NCI-H446 treated with DMSO at 0.1 percent for 48 hours (cell line): ENCODE results near the gene SMOC1.

Source experiments
- DNase-seq: peaks from one replicate; lab custom pipeline; 2025; lab: John Stamatoyannopoulos, UW

Gene SMOC1

DNA sequence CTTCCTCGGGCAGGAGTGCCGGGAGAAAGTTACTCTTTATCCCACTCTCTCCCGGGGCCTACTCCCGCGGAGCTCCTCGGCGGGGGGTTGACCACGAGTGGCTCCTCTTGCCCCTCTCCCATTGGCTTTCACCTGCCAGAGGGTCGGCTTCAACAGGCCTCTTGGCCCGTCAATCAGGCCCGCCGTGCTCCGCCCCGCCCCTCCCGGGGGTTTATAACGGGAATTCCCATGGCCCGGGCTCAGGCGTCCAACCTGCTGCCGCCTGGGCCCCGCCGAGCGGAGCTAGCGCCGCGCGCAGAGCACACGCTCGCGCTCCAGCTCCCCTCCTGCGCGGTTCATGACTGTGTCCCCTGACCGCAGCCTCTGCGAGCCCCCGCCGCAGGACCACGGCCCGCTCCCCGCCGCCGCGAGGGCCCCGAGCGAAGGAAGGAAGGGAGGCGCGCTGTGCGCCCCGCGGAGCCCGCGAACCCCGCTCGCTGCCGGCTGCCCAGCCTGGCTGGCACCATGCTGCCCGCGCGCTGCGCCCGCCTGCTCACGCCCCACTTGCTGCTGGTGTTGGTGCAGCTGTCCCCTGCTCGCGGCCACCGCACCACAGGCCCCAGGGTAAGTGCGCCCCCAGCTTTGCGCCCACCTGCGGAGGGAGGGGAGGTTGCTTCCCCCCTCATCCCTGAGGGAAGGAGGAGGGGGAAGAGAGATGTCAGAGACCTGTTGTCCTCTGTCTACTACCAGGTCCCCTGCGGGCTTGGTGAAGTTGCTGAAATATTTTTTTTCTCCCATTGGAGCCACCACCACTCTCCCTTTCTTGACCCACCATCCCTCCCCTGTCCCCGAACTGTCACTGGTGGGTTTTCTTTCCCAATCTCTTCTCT, at the start of gene SMOC1:
SMOC1 (plus strand) TSS at position 242 of the 869 bp plus-strand sequence; CDS start at position 505, 263 bp downstream.
- DNase-seq, result peak; percentile 78

DNA sequence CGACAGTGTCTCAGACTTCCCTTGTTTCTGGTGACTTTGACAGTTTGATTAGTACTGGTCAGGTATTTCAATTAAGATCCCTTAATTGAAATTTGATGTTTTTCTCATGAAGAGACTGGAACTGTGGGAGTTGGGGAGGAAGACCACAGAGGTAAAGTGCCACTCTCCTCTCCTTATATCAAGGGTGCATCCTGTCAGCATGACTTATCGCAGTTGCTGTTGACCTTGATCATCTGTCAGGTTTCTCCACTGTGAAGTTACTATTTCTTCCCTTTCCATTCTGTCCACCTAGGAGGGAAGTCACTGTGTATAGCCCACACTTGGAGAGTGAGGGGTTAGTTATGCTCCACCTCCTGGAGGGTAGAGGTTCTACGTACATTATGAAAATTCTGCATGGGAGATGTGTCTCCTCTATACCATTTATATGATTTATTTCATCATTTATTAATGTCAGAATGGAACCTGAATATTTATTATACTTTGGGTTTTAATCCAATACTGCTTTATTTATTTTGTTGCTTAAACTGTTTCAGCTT, 40.3 kb upstream of the SMOC1 start:
- DNase-seq, result no peak

DNA sequence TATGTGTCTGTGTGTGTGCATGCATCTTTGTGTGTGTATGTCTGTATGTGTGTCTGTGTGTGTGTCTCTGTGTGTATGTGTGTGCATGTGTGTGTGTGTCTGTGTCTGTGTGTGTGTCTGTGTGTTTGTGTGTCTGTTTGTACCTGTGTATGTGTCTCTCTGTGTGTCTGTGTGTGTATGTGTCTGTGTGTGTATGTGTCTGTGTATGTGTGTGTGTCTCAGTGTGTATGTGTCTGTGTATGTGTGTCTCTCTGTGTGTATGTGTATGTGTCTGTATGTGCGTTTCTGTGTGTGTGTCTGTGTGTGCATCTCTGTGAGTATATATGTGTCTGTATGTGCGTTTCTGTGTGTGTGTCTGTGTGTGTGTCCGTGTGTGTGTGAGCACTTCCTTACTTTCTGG, 39.6 kb upstream of the SMOC1 start:
- no peak for DNase-seq

- peak; percentile 70 for DNase-seq
Measured at GRCh38 chr14:69841656-69842055, 37.6 kb upstream of the SMOC1 start.

- no peak for DNase-seq
Measured at GRCh38 chr14:69842686-69843420, 36.4 kb upstream of the SMOC1 start.

- peak; percentile 53 for DNase-seq
Measured at GRCh38 chr14:69844171-69844570, 35.0 kb upstream of the SMOC1 start.

DNA sequence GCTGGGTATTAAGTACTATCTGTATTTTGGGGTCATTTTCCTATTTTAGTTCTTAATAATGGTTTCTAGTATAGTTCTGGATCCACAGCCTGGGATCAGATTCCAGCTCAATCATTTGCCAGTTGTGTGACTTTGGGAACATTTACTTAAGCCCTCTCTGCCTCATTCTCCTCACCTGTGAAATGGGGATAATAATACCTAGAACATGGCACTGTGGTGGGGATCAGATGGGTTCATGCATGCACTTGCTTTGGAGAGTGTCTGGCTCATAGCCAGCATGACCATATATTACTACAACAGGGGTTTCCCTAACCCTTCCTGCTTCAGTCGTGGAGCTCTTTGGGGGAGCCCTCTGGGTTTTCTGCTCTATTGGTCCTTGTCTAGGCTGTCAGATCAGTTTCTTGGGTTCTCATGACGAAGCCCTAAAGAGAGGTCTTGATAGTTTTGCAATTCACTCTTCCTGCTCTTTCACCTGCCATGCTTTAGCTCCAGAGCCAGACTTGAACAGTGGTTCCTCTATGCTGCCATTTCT, 34.1 kb upstream of the SMOC1 start:
- DNase-seq, result no peak

GRCh38 chr14:69845787-69846186, 33.4 kb upstream of the SMOC1 start:
- peak; percentile 32 for DNase-seq

GRCh38 chr14:69848156-69848555, 31.1 kb upstream of the SMOC1 start:
- no peak for DNase-seq

DNA sequence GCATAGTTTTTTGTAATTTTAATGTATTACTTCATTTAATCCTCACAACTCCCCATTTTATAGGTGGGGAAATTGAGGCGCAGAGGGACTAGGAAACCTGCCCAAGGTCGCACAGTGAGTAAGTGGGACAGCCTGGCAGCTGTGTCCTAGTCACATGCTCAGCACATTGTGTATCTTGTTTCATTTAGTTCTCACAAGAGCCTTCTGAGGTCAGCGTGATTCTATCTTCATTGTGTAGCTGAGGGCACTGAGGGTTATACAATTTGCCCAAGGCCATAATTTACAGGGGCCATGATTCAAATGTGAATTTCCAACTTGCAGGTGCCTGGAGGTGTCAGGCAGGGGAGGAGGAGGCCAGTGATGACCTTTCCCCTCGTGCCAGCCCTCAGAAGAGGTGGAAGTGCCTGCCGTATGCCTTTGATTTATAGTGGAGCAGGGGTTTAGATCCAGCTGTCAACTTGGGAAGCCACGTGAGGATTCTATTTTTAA, 30.3 kb upstream of the SMOC1 start:
- DNase-seq, result no peak

- no peak for DNase-seq
Measured at GRCh38 chr14:69850086-69850735, 29.0 kb upstream of the SMOC1 start.

GRCh38 chr14:69850736-69851112, 28.5 kb upstream of the SMOC1 start:
- no peak for DNase-seq

DNA sequence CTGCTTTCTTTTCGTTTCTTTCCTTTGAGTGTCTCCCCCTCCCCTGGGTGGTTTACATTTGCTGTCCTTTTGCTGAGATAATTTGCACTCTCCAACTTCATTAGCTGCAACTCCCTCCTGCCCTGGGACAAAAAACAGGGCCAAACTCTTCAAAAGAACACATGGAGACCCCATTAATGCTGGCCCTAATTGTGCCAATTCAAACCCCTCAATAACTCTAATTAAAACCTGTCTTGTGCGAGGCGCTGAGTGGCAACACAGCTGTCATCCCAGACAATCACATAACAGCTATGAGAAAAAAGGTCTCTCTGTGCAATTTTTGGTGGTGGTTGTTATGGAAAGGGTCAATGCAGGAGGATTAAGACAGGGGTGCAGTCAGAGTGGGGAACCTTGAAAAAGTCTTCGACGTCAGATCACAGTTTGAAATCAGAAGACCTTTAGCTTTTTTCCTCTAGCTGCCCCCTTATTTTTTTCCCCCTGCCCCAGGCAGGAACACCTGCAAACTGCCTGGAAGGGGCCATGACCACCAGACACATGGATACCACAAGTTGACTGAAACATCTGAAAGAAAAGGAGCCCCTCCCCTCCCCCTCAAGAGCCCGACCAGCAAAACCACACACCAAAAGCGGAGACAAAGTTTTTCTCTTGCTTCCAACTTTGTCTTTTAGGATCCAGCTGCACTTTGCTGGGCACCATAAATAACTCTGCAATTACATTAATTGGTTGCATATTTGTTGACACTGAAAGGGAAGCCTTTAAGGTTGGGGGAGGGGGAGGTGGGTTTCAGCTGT, 26.5 kb upstream of the SMOC1 start:
- no peak for DNase-seq

DNA sequence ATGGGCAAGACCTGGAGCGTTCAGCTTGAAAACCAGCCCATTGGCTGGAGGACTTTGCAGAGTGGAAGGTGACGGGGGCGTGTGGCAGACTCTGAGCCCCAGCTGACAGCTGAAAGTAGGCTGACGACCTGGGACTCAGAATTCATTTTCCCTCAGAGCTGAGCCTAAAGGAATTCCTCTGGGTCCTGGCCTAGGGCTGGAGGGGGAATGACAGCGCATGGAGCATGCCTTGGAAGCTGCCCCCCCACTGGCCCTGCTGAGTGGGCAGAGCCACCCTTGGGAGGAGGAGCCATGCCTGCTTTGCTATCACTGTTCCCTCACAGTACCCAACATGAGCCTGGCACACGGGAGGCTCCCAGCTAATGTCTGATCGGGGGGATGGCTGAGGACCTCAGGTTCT, 25.4 kb upstream of the SMOC1 start:
- DNase-seq, result no peak

- DNase-seq, result no peak
Measured at GRCh38 chr14:69854598-69854997, 24.6 kb upstream of the SMOC1 start.

DNA sequence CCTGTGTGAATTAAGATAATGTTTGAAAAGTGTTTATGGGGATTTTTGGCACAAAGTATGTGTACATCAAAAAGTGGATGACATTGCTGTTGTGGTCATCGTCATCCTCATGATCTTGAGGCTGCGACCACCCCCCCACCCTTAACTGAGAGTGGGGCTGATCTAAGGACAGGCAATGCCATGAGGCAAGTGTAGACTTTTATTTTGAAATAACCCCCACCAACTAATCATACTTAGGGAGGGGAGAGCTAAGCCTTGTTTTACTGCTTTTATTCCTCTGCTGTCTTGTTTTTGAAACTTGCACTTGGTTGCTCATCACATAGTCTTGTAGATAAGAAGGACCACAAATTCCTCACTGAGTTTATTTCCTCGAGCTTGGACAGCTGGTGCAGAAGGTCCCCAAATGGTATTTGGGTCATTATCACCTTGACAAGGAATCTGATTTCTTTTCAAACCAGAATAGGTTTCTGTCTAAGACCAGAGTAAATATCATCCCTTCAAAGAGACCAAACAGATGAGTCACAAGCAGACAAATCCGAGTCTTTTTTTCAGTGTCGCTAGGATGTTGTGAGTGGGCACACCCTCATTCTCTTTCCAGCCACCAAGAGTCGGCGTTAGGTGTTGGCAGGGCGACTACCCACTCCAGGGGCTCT, 23.9 kb upstream of the SMOC1 start:
- DNase-seq, result no peak

DNA sequence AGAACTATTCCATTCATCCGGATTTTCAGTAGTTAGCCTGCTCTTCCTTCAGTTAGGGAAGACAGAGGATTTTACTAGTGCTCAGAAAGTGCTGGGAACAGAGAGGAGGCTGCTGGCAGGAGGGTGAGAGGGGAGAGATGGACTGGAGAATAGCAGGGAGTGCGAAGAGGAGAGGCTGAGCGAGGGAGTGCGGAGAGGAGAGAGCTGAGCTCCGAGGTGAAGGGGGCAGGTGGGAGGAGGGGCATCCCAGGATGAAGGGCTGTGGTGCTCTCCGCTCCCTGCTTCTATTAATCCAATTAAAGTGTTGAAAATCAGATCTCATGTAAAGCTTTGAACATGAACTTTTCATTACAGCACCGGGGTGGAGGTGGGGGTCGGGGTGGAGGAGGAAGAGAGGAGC, 20.4 kb upstream of the SMOC1 start:
- no peak for DNase-seq

DNA sequence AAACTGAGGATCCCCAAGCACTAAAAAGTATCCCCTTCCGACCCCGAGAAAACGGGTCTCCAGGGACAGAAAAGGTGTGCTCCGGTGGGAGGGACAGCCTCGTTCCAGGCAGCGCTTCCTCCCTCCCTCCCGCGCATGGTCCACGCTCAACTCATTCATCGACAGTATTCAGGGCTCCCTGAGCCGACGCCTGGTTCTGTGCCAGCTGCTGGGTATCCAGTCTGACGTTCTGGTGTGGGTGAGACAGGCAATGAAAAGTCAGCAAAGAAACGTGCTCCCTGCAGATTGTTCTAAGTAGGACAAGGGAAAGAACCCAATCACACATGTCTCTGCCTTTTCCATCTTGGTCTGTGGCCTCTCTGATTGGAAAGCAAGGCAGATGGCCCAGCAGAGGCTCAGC, 19.6 kb upstream of the SMOC1 start:
- DNase-seq, result no peak

DNA sequence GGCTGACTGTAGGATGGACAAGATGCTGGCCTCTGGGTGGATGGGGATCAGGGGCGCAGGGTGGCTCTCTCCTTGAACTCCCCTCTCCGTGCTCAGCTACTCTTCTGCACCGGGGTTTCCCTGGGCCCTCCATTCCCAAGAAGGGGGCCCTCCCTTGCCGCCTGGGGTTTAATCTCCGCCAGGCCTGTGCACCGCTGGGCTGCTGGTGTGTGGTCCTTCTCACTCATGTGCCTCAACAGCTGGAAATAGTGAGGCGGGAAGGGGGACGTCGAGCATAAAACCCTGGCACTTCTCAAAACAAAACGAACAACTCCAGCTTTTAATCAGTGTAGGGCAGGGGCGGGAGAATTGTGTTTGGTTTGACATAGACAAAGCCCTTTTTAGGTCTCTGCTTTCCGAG, 19.0 kb upstream of the SMOC1 start:
- no peak for DNase-seq

- DNase-seq, result no peak
Measured at GRCh38 chr14:69861025-69861569, 18.1 kb upstream of the SMOC1 start.
